D341Med (cell line): Measurements from ENCODE around the gene CES4A.
"Not testable (repeated sequence)": the region's sequence is repeated elsewhere in the genome, so short reads cannot be mapped to it uniquely, and the experiment has no call there.

ENCODE experiments used
- DNase-seq: peaks from one replicate; pipeline ENCODE4 v3.0.0; 2012; ENCODE audit warnings: low spot score

CES4A gene

GRCh38 chr16:66988197-66988788 lies at the start of gene CES4A:
Gene CES4A (plus strand): TSS chr16:66988589. CDS start chr16:66988773, 184 bp downstream.
- peak; percentile 15 for DNase-seq

DNA sequence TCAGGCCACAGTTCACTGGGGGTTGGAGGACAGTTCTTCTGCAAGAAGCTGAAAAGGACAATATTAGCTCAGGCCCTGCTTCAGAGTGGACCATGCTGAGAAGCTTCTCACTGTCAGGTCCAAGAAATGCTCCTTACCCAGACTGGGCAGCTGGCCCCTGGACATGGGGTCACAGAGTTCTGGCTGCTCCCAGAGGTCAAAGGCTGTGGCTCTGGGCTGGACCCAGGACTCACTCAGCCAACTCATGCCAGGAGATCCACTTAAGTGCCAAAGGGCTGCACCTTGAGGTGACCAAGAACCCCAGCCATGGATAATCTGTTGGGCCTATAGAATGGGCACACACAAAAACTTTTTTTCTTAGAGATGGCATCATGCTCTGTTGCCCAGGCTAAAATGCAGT lies 49.0 kb upstream of the CES4A start:
- no peak for DNase-seq

GRCh38 chr16:66940236-66940635 lies 48.2 kb upstream of the CES4A start:
- no peak for DNase-seq

DNA sequence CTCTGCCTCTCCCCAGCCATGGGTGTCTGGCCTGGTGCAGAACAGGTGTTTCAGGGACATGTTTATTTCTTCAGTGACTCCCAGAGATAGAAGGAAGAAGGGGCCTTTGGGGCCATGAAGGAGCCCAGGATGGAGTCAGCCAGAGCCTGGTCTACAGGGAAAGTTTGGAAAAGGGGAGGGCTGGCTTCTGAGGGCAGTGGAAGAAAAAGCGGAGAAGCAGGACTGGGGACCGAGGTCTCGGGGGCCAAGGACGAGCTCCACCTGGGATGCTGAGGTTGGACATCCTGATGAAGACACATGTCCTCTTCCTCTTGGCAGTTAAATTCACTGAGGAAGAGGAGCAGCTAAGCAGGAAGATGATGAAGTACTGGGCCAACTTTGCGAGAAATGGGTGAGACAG lies 45.4 kb upstream of the CES4A start:
- no peak for DNase-seq

DNA sequence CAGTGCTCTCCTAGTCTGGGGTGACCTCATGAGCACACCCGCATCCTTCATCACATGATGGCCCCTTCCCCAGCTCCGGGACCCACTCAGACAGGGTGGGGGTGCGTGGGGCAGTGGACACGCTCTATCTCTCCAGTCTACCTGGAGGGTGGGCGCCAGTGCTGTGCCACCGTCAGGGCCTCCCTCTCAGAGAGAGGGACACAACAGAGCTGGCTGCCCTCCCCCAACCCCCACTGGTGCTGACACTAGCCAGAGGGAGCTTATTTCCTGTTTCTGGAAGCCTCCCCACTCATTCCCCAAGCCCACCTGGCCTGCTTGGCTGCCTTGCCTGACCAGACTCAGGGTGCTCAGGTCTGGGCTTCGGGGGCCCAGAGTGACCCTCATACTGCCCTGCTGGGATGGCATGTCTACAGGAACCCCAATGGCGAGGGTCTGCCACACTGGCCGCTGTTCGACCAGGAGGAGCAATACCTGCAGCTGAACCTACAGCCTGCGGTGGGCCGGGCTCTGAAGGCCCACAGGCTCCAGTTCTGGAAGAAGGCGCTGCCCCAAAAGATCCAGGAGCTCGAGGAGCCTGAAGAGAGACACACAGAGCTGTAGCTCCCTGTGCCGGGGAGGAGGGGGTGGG lies 44.8 kb upstream of the CES4A start:
- DNase-seq, result no peak

- no peak for DNase-seq
Measured at GRCh38 chr16:66944054-66944441, 44.3 kb upstream of the CES4A start.

DNA sequence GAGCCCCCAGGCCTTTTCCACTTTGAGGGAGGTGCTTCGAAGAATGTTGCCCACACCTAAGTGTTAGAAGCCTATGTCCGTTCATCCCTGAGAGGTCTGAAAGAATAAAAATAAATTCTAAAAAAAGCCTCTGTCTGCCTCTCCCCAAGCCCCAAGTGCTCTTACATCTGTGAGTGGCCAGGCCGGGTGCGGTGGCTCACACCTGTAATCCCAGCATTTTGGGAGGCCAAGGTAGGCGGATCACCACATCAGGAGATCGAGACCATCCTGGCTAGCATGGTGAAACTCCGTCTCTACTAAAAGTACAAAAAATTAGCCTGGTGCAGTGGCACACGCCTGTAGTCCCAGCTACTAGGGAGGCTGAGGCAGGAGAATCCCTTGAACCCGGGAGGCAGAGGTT lies 43.4 kb upstream of the CES4A start:
- not testable (repeated sequence) for DNase-seq

- DNase-seq, result no peak
Measured at GRCh38 chr16:66945939-66946338, 42.5 kb upstream of the CES4A start.

GRCh38 chr16:66946541-66946940 lies 41.8 kb upstream of the CES4A start:
- no peak for DNase-seq

DNA sequence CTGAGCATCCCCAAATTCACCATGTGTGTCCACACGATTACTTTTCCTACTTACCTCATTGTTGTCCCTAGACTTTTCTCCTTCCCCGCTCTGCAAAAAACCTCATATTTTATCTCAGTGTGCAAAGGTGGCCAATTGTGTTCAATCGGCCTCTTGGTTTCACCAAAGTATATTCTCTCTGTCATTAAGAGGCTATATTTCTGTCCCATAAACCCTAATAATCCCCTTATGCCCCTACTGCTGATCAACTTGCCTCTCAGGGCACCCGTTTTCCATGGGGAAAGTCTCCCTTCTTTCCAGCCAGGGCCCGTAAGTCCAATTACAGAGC lies 41.5 kb upstream of the CES4A start:
- no peak for DNase-seq

DNA sequence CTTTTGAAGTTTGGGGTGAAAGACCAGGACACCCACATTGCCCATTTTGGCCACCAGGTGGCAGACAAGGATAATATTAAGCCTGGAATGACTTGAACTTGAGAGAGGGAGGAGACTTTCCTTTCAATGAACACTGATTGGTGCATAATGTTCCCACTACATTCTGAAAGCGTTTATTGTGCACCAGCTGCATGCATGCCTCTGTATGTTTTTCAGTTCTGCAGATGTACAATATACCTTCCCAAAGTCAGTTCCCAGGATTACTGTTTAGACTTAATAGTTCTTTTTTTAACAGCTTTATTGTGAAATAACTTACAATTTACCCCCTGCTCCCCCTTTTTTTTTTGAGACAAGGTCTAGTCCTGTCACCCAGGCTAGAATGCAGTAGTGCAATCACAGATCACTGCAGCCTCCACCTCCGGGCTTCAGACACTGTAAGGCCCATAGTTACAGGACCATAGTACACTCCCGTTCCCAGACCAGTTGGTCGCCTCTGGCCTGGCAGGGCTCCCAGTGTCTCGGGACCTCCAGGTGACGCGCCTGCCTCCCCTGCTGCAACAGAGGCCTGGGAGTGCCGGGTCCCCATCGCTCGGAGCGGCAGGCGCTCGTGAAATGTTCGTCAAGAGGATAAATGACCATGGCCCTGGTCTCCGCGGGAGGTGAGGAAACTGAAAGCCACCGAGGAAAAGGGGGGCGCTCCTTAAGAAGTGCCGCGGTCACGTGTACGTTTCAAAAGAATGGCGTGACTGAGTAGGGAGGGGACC lies 40.9 kb upstream of the CES4A start:
- peak; percentile 74 for DNase-seq

DNA sequence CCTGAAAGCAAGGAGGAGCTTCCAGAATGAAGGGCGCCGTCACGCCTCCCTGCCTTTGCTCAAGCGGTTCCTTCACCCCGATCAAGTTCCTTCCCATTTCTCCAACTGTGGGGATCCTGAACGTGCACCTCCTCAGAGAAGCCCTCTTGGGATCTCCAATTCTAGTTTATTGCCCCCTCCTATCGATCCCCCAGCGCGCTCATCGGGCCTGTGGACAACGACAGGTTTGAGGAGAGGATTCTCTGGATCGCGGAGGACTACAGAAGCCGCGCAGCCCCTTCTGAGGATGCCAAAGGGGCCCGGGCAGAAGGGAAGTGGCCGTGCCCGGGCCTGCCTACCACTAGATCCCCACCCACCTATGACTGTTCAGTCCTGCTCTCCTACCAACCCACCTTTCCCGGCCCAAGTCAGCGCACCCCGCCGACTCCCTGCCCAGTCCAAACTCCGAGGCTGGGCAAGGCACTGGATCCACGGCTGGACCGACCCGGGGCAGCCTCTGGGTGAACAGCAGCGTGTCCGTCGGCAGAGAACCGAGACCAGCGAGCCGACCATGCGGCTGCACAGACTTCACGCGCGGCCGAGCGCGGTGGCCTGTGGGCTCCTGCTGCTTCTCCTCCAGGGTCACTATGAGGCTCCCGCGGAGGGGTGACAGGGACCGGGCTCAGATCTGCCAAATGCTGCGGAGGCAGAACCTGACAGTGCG lies 40.1 kb upstream of the CES4A start:
- DNase-seq, result no peak

DNA sequence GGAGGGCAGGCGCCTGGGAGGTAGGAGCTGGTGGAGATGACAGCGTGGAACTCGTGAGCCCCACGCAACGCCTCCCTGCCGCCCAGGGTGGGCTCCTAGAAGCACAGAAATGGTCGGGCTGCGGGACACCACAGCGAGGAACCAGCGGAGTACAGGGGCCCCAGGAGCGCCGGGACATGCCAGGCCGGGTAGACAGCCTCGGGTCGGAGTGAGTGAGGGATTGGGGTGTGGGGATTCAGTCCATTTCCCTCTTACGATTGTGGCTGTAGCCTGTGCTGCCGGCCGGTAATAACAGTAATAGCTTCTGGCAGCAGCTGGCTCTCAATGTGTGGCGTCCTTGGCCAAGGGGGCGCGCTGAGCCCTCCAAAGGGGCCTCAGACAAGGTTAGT lies 39.6 kb upstream of the CES4A start:
- DNase-seq, result no peak

DNA sequence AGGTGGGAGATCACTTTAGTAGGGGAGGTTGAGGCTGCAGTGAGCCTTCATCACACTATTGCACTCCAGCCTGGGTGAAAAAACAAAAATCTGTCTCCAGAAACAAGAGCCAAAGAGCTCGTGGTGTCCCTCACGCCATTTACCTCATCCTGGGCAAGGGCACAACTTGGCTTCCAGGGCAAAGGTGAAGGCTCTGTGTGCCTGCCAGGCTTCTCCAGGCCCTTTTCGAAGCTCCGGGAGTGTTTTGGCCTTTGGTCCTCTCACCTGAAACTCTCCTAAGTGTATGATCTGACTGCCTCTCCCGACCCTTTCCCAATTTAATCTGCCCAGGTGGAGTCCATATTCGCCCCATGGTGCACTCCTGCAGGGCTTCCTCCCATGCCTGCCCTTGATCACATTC lies 38.9 kb upstream of the CES4A start:
- no peak for DNase-seq

DNA sequence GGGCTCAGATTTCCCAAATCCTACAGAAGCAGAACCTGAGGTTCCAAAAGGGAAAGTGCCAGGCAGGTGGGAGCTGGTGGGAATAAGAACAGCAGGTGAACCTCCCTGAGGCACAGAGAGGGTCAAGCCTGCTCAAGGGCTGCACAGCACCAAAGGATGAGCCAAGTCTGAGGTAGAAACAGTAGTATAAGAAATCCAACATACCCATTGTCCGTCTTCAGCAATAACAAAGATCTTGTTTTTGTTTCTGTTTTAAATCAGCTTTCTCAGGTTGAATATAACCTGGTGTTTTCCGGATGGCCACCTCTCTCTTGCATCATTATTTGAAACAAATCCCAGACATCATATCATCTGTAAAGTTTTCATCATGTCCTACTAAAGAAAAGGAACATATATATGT lies 38.0 kb upstream of the CES4A start:
- DNase-seq, result no peak

DNA sequence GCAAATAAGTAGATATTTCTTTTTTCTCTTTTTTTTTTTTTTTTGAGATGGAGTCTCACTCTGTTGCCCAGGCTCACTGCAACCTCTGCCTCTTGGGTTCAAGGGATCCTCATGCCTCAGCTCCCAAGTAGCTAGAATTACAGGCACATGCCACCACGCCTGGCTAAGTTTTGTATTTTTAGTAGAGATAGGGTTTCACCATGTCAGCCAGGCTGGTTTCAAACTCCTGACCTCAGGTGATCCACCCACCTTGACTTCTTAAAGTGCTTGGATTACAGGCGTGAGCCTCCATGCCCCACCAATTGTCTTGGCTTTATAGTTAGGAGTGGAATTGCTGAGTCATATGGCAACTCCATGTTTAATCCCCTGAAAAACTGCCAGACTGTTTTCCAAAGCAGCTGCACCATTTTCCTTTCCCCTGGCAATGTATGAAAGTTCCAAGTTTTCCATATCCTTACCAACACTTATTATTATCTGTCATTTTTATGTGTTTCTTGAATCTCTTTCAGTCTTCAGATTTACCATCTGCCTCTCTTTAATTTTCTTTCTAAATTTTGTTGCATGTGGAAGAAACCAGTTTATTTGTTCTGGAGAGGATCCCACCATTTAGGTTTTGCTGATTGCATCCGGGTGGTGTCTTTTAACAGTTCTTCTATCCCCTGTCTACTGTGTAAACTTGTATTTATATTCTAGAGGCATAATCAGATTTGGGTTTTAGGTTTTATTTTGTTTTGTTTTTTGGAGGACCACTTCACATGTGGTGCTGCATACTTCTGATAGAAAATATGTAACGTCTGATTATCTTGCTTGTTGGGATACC lies 37.2 kb upstream of the CES4A start:
- no peak for DNase-seq

DNA sequence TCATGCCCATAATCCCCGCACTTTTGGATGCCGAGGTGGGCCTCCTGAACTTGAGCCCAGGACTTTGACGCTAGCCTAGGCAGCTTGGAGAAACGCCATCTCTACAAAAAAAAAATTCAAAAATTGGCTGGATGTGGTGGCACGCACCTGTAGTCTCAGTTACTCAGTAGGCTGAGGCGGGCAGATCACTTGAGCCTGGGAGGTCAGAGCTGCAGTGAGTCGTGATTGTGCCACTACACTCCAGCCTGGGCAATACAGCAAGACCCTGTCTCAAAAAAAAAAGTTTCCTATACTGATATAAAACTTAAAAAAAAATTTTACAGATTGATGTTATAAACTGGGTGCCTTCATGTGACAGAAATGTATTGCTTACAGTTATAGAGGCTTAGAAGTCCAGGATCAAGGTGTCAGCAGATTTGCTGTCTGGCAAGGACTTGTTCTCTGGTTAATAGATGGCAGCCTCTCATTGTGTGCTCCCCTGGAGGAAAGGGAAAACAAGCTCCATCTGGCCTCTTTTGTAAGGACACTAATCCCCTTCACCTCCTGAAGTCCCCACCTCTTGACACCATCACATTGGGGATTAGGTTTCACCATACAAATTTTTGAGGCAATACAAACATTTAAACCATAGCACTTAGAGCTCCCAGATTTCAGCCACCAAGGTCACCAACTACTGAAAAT lies 35.8 kb upstream of the CES4A start:
- DNase-seq, result no peak

DNA sequence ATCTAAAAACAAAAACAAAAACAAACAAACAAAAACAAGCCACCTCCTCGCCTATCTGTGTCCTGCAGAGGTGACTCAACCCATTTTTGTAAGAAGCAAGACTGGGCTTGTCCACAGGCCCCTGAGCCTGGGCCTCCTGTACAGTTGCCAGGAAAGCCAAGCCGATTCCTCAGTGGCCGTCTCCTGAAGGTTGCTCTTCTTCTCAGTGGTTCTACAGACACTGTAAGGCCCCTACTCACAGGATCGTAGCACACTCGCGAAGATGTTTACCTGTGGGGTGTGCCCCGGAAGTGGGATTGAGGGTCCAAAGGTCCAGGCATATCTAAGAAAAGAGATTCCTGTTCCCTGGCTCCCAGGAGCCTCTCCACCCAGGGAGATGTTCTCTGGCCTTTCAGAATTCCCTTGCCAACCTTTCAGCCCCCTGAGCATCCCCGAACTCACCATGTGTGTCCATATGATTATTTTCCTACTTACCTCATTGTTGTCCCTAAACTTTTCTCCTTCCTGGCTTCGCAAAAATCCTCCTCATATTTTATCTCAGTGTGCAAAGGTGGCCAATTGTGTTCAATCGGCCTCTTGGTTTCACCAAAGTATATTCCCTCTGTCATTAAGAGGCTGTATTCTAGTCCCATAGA lies 34.8 kb upstream of the CES4A start:
- DNase-seq, result no peak

DNA sequence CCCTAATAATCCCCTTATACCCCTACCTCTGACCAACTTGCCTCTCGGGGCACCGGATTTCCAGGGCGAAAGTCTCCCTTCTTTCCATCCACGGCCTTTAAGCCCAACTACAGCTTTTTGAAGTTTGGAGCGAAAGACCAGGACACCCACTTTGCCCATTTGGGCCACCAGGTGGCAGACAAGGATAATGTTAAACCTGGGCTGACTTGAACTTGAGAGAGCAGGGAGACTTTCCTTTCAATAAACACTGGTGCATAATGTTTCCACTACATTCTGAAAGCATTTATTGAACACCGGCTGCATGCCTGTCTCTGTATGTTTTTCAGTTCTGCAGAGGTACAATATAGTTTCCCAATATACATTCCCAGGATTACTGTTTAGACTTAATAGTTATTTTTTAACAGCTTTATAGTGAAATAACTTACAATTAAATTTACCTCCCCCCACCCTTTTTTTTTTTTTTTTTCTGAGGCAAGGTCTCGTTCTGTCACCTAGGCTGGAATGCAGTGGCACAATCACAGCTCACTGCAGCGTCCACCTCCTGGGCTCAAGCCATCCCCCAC lies 34.2 kb upstream of the CES4A start:
- DNase-seq, result peak; percentile 71

DNA sequence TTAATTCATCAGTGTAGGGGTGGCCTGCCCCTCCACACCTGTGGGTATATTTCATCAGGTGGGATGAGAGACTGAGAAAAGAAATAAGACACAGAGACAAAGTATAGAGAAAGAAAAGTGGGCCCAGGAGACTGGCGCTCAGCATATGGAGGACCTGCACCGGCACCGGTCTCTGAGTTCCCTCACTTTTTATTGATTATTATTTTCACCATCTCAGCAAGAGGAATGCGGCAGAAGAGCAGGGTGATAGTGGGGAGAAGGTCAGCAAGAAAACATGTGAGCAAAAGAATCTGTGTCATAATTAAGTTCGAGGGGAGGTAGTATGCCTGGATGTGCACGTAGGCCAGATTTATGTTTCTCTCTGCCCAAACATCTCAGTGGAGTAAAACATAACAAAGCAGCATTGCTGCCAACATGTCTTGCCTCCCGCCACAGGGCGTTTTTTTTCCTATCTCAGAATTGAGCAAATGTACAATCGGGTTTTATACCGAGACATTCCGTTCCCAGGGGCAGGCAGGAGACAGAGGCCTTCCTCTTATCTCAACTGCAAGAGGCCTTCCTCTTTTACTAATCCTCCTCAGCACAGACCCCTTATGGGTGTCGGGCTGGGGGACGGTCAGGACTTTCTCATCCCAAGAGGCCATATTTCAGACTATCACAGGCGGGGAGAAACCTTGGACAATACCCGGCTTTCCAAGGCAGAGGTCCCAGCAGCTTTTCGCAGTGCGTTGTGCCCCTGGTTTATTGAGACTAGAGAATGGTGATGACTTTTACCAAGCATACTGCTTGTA lies 32.8 kb upstream of the CES4A start:
- DNase-seq, result not testable (repeated sequence)
